ENCODE measurements around the gene PLS1. TPM values are rescaled to one million over a fixed set of nuclear protein-coding genes. Genes with fewer than 3 reads are reported as not detected.
"Not testable (repeated sequence)": the region's sequence is repeated elsewhere in the genome, so short reads cannot be mapped to it uniquely, and the experiment has no call there.

Gene PLS1
- total and polyA plus RNA-seq, 2 of the 8 experiments (the other 6 are each of a cell fraction or from before 2014, with no cell fraction given), result 18.7 to 44.7 TPM

DNA sequence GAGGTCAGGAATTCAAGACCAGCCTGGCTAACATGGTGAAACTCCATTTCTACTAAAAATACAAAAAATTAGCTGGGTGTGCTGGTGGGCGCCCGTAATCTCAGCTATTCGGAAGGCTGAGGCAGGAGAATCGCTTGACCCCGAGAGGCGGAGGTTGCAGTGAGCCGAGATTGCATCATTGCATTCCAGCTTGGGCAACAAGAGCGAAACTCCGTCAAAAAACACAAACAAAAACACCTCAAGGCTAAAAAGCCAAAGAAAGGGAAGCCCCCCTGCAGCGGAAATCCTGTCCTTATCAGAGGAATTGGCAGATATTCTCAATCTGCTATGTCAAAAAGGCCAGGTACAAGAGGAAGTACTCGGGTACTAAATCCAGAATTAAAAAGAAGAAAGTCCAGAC, 15.1 kb upstream of the PLS1 start:
- H3K18ac ChIP-seq (ENCODE audit: extremely low read depth, low read length); H3K23me2 ChIP-seq (ENCODE audit: low read depth, low read length); H3K9me3 ChIP-seq (ENCODE audit: insufficient read depth in 2 of 2, low read depth in 1 of 2, low read length in 1 of 2); H3K27ac ChIP-seq (ENCODE audit: low read depth, low read length); H3K27me3 ChIP-seq (replicated peaks in 1 of 4; ENCODE audit: control insufficient read depth in 3 of 4, extremely low read depth in 1 of 4, insufficient read depth in 3 of 4, low read length in 3 of 4); H3K14ac ChIP-seq (ENCODE audit: insufficient read length); H3K9ac ChIP-seq (replicated peaks in 1 of 4; ENCODE audit: extremely low read depth in 1 of 4, low read depth in 3 of 4, low read length in 3 of 4); H2BK15ac ChIP-seq (ENCODE audit: low read length); H3K4me2 ChIP-seq (ENCODE audit: insufficient read depth in 1 of 2, low read depth in 2 of 2, low read length in 2 of 2); H4K91ac ChIP-seq (replicated peaks; ENCODE audit: insufficient read length, low read length); H3K56ac ChIP-seq (replicated peaks; ENCODE audit: insufficient read length, low read depth, low read length); H2AK5ac ChIP-seq (ENCODE audit: low read depth, low read length); H3K4me3 ChIP-seq (ENCODE audit: extremely low read depth in 1 of 4, insufficient read depth in 2 of 4, low read depth in 3 of 4, low read length in 4 of 4); H3K4ac ChIP-seq (replicated peaks; ENCODE audit: insufficient read length, low read depth, low read length); H3K23ac ChIP-seq (ENCODE audit: insufficient read length); FAIRE-seq; H3K36me3 ChIP-seq (ENCODE audit: control insufficient read depth in 2 of 4, insufficient read depth in 4 of 4, low read length in 3 of 4); H4K5ac ChIP-seq (ENCODE audit: insufficient read length, low read depth, low read length); H4K20me1 ChIP-seq (replicated peaks in 1 of 2; ENCODE audit: control insufficient read depth in 1 of 2, insufficient read depth in 2 of 2, low read length in 2 of 2); H3K4me1 ChIP-seq (replicated peaks in 1 of 4; ENCODE audit: control insufficient read depth in 3 of 4, insufficient read depth in 4 of 4, low read length in 3 of 4); H2BK12ac ChIP-seq (ENCODE audit: low read depth, low read length); H4K8ac ChIP-seq (ENCODE audit: extremely low read depth, insufficient read depth, low read length); H2BK20ac ChIP-seq (ENCODE audit: low read length); H2BK5ac ChIP-seq (ENCODE audit: low read depth, low read length); H2BK120ac ChIP-seq (replicated peaks; ENCODE audit: low read depth, low read length); H3K79me1 ChIP-seq (ENCODE audit: low read depth, low read length); DNase-seq (ENCODE audit: low read depth in 1 of 2, low spot score in 2 of 2): not testable (repeated sequence)
- Histone ChIP-seq H2AFZ (ENCODE audit: low read length) (peak overlapping the region; percentile 16; the same call in 1 of the 2 replicates), H3K79me2 (ENCODE audit: control insufficient read depth in 1 of 2, insufficient read depth in 2 of 2, low read length in 2 of 2) (peaks cover 0 to 21% of the 10 kb centered on the region in 2 experiments; a peak in 2 of 4 replicates)
- peak; percentile 87 for TF ChIP-seq CEBPB (IDR thresholded peaks at IDR 0.05; ENCODE audit: low read depth, low read length)
- 0 out of 2 replicates have a peak, but pooled peaks have one; percentile 20 for TF ChIP-seq TEAD4 (IDR thresholded peaks at IDR 0.05; ENCODE audit: low read depth, low read length)
- ChIA-PET POLR2A (ENCODE audit: partially characterized antibody) (interaction anchor here (0.9 to 3.1 kb wide), 5 partner anchors 11 to 420 kb away, joined by 3 to 8 read pairs (median 3); partner anchors contain the start of genes PLS1 and U2SURP), CTCF (ENCODE audit: partially characterized antibody) (interaction anchor here (0.6 to 1.3 kb wide), 3 partner anchors 11 to 100 kb away, joined by 3 to 4 read pairs (median 3); no protein-coding TSS in a partner anchor)
- 84% methylated on average over 11 of the region's 11 CpGs; no CpG with 5 or more reads in 1 of the 2 experiments for WGBS, 2 experiments (ENCODE audit: extremely low coverage in 1 of 2, insufficient coverage in 1 of 2, insufficient read length in 1 of 2, insufficient replicate concordance in 2 of 2, low coverage in 1 of 2, low lambda C conversion rate in 2 of 2, missing lambda C conversion rate in 1 of 2)
